Psoas muscle (tissue), 8 donors: Measurements from ENCODE around the gene VPS50. TPM values are rescaled to one million over a fixed set of nuclear protein-coding genes. Genes with fewer than 3 reads are reported as not detected.

Source experiments
- ATAC-seq, 4 donors: fragments of 200-7000 bp; cut with Tn5 transposase; one replicate each; pipeline ENCODE4 v1.9.1; 2020; ENCODE audit warnings: moderate library complexity in 3 of 4, mild to moderate bottlenecking in 2 of 4
- DNase-seq, 2 donors: peaks; one replicate each; pipeline ENCODE4 v3.0.0-alpha.2; 2020
- H3K27ac ChIP-seq: fragments of 200-600 bp; one replicate; pipeline ENCODE4 v1.8.0; 2022
- H3K27me3 ChIP-seq, 3 donors: fragments of 200-600 bp in 1 of 3; one replicate each; pipeline versions ENCODE4 v1.6.1 to v1.8.0; 2013 to 2022; ENCODE audit warnings: low read length in 2 of 3, mild to moderate bottlenecking in 2 of 3, moderate library complexity in 1 of 3; ENCODE audit not compliant: insufficient read depth in 3 of 3
- H3K36me3 ChIP-seq, 2 donors: fragments of 200-600 bp in 1 of 2; one replicate each; pipeline versions ENCODE4 v1.6.1 to v1.8.0; 2013 to 2022; ENCODE audit warnings: low read depth in 1 of 2, mild to moderate bottlenecking in 1 of 2, moderate library complexity in 1 of 2; ENCODE audit not compliant: insufficient read depth in 1 of 2
- H3K4me1 ChIP-seq: fragments of 200-600 bp; one replicate; pipeline ENCODE4 v1.8.0; 2022
- H3K4me3 ChIP-seq: fragments of 200-600 bp; one replicate; pipeline ENCODE4 v1.8.0; 2022; ENCODE audit warnings: mild to moderate bottlenecking
- H3K9me3 ChIP-seq: fragments of 200-600 bp; one replicate; pipeline ENCODE4 v1.8.0; 2022
- CTCF ChIP-seq: fragments of 200-600 bp; IDR thresholded peaks from one replicate; pipeline ENCODE4 v1.8.0; 2022; ENCODE audit warnings: antibody characterized with exemption
- WGBS, 3 donors: extraction: QIAGEN DNeasy Blood & Tissue Kit; methylation state at CpG; one replicate each; pipeline versions ENCODE4 v1.1.6 to v1.1.7; 2013; 5-methylcytosine and 5-hydroxymethylcytosine counted together
- intact Hi-C, 2 donors: fragments of 100-400 bp; cut with DNase I; formaldehyde crosslinking; loops; one replicate each; pipeline versions ENCODE4 v1.11.0 to v1.14.2; 2022
- polyA plus RNA-seq, 3 donors: library from polyadenylated mRNA; stranded (reverse); fragments of 200-250 nt; gene quantifications; one replicate each; pipeline ENCODE4 v1.2.3, GENCODE V29; 2013
- total RNA-seq, 4 donors: library from RNA; stranded (reverse); fragmentation: NEBNext Ultra II Directional in 2 of 4; extraction: Animal tissue kit (Norgen Biotek cat#: 25700) in 2 of 4; gene quantifications; one replicate each; pipeline versions ENCODE4 v1.2.1 to v1.2.4, GENCODE V29; 2021 to 2023
- donor health status: healthy with polysubstance abuse.
- donor health status: DM: no; HTN: no; CAD: no; lungs with moderate emphysema.
- donor health status: Bipolar disorder and iron deficiency.
- donor health status: healthy.
- donor health status: DM: yes; HTN: yes; CAD: no.
- donor health status: DM: no; HTN: no; CAD: no.
- donor health status: DM: no; HTN: no; CAD: no.
- donor health status: DM: yes; HTN: yes; CAD: no.

The VPS50 gene
- total and polyA plus RNA-seq, 7 donors: 6.2 to 22.4 (median 17.6) TPM

- no peak for ATAC-seq
- WGBS, 3 donors: 49 to 57% (median 56%) methylated on average over 3 of the region's 3 CpGs
These were observed 37.8 kb upstream of the VPS50 start for GRCh38 chr7:93194386-93194785.

GRCh38 chr7:93196336-93196735 is 35.8 kb upstream of the VPS50 start:
- Histone ChIP-seq H3K4me3 (no peak overlapping the region), H3K27me3 (no peaks in the 10 kb centered on the region)
- no peak for DNase-seq

More at GRCh38 chr7:93194386-93194785, 37.8 kb upstream of the VPS50 start:
- no peaks in the 10 kb centered on the region for H3K36me3 ChIP-seq
- intact Hi-C loops: no loop called here
- TF ChIP-seq CTCF: no peak
- no peaks in the 10 kb centered on the region for H3K27me3 ChIP-seq
- H3K4me1 ChIP-seq: no peaks in the 10 kb centered on the region
- no peak overlapping the region for H3K4me3 ChIP-seq
- H3K27ac ChIP-seq: no peak overlapping the region
- DNase-seq: no peak
- H3K9me3 ChIP-seq: no peaks in the 10 kb centered on the region

GRCh38 chr7:93198472-93198871 is 33.7 kb upstream of the VPS50 start:
- Histone ChIP-seq H3K27ac (no peak overlapping the region), H3K9me3 (no peaks in the 10 kb centered on the region), H3K36me3 (no peaks in the 10 kb centered on the region), H3K4me3 (no peak overlapping the region), H3K27me3 (no peaks in the 10 kb centered on the region), H3K4me1 (no peaks in the 10 kb centered on the region)
- no peak for TF ChIP-seq CTCF
- DNase-seq (no peak), ATAC-seq (no peak)
- intact Hi-C loops: no loop called here

More at GRCh38 chr7:93196336-93196735, 35.8 kb upstream of the VPS50 start:
- Histone ChIP-seq H3K9me3 (no peaks in the 10 kb centered on the region), H3K27ac (no peak overlapping the region), H3K4me1 (no peaks in the 10 kb centered on the region), H3K36me3 (no peaks in the 10 kb centered on the region)
- intact Hi-C loops: no loop called here
- 84 to 87% (median 84%) methylated on average over 2 of the region's 2 CpGs for WGBS, 3 donors
- no peak for ATAC-seq
- no peak for TF ChIP-seq CTCF

- no peak for ATAC-seq
- intact Hi-C loops: no loop called here
- no peaks in the 10 kb centered on the region for H3K27me3 ChIP-seq
- H3K4me1 ChIP-seq: no peaks in the 10 kb centered on the region
- no peaks in the 10 kb centered on the region for H3K9me3 ChIP-seq
- no peak for TF ChIP-seq CTCF
- no peak overlapping the region for H3K27ac ChIP-seq
- no peak for DNase-seq
- 64 to 74% (median 66%) methylated on average over 5 of the region's 5 CpGs for WGBS, 3 donors
- H3K36me3 ChIP-seq: no peaks in the 10 kb centered on the region
- no peak overlapping the region for H3K4me3 ChIP-seq
These were observed 29.4 kb upstream of the VPS50 start for GRCh38 chr7:93202594-93203250.

- no peaks in the 10 kb centered on the region for H3K9me3 ChIP-seq
- no peak for TF ChIP-seq CTCF
- no peak overlapping the region for H3K27ac ChIP-seq
- no peaks in the 10 kb centered on the region for H3K36me3 ChIP-seq
- ATAC-seq (no peak), DNase-seq (no peak)
- intact Hi-C loops: no loop called here
- H3K27me3 ChIP-seq: no peaks in the 10 kb centered on the region
- WGBS, 3 donors: 76 to 81% (median 78%) methylated on average over 3 of the region's 3 CpGs
- no peak overlapping the region for H3K4me3 ChIP-seq
- H3K4me1 ChIP-seq: no peaks in the 10 kb centered on the region
These were observed 28.7 kb upstream of the VPS50 start for GRCh38 chr7:93203496-93203895.
